ENCODE measurements around the gene GALNS. TPM values are rescaled to one million over a fixed set of nuclear protein-coding genes. Genes with fewer than 3 reads are reported as not detected.

GALNS gene
- total RNA-seq, 1 donor from 2014 or later, result 62.2 TPM

- H3K9me3 ChIP-seq, result no peaks in the 10 kb centered on the region
- DNase-seq (ENCODE audit: low spot score in 2 of 2), result no peak
- no peak for TF ChIP-seq CTCF (IDR thresholded peaks at IDR 0.05)
- H3K4me1 ChIP-seq, result no peaks in the 10 kb centered on the region
- H3K36me3 ChIP-seq, result peaks cover 2 to 16% of the 10 kb centered on the region in 2 donors
- H3K27me3 ChIP-seq, result no peaks in the 10 kb centered on the region
- no peak overlapping the region for H3K27ac ChIP-seq
- no peak overlapping the region for H3K4me3 ChIP-seq
- intact Hi-C loops (cut with DNase I), result no loop called here
These were observed 9.1 kb downstream of the GALNS start for GRCh38 chr16:88847654-88848053.

GRCh38 chr16:88846088-88846487 lies 10.7 kb downstream of the GALNS start:
- no peaks in the 10 kb centered on the region for H3K9me3 ChIP-seq
- intact Hi-C loops (cut with DNase I), result no loop called here
- TF ChIP-seq CTCF (IDR thresholded peaks at IDR 0.05), result no peak
- H3K27ac ChIP-seq, result no peak overlapping the region
- DNase-seq (ENCODE audit: low spot score in 2 of 2), result no peak
- H3K4me3 ChIP-seq, result no peak overlapping the region
- H3K4me1 ChIP-seq, result no peaks in the 10 kb centered on the region
- H3K36me3 ChIP-seq, result peaks cover 2 to 15% of the 10 kb centered on the region in 2 donors
- H3K27me3 ChIP-seq, result no peaks in the 10 kb centered on the region

GRCh38 chr16:88844419-88845036 lies 12.2 kb downstream of the GALNS start:
- intact Hi-C loops (cut with DNase I), result no loop called here
- DNase-seq (ENCODE audit: low spot score in 2 of 2), result no peak
- no peaks in the 10 kb centered on the region for H3K4me1 ChIP-seq
- no peak for TF ChIP-seq CTCF (IDR thresholded peaks at IDR 0.05)
- H3K4me3 ChIP-seq, result no peak overlapping the region
- no peak overlapping the region for H3K27ac ChIP-seq
- no peaks in the 10 kb centered on the region for H3K9me3 ChIP-seq
- H3K27me3 ChIP-seq, result no peaks in the 10 kb centered on the region
- peaks cover 16 to 22% of the 10 kb centered on the region in 2 donors for H3K36me3 ChIP-seq

GRCh38 chr16:88843256-88843655 lies 13.5 kb downstream of the GALNS start:
- H3K27me3 ChIP-seq, result no peaks in the 10 kb centered on the region
- peaks cover 28% of the 10 kb centered on the region in 2 donors for H3K36me3 ChIP-seq
- H3K4me1 ChIP-seq, result no peaks in the 10 kb centered on the region
- DNase-seq (ENCODE audit: low spot score in 2 of 2), result no peak
- no peak for TF ChIP-seq CTCF (IDR thresholded peaks at IDR 0.05)
- intact Hi-C loops (cut with DNase I), result no loop called here
- no peak overlapping the region for H3K4me3 ChIP-seq
- H3K27ac ChIP-seq, result no peak overlapping the region
- H3K9me3 ChIP-seq, result no peaks in the 10 kb centered on the region

- DNase-seq (ENCODE audit: low spot score in 2 of 2), result no peak
These were observed 13.9 kb downstream of the GALNS start for GRCh38 chr16:88842806-88843205.

More at GRCh38 chr16:88842806-88843205, 13.9 kb downstream of the GALNS start:
- intact Hi-C loops (cut with DNase I), result no loop called here
- no peak for TF ChIP-seq CTCF (IDR thresholded peaks at IDR 0.05)
- H3K27me3 ChIP-seq, result no peaks in the 10 kb centered on the region
- H3K36me3 ChIP-seq, result peaks cover 30% of the 10 kb centered on the region in 2 donors
- no peak overlapping the region for H3K4me3 ChIP-seq
- H3K27ac ChIP-seq, result no peak overlapping the region
- H3K4me1 ChIP-seq, result no peaks in the 10 kb centered on the region
- H3K9me3 ChIP-seq, result no peaks in the 10 kb centered on the region

All from ascending aorta (tissue), 2 donors.